ENCODE results near the gene OGFOD1.
"Not testable (repeated sequence)": the region's sequence is repeated elsewhere in the genome, so short reads cannot be mapped to it uniquely, and the experiment has no call there.

The OGFOD1 gene

DNA sequence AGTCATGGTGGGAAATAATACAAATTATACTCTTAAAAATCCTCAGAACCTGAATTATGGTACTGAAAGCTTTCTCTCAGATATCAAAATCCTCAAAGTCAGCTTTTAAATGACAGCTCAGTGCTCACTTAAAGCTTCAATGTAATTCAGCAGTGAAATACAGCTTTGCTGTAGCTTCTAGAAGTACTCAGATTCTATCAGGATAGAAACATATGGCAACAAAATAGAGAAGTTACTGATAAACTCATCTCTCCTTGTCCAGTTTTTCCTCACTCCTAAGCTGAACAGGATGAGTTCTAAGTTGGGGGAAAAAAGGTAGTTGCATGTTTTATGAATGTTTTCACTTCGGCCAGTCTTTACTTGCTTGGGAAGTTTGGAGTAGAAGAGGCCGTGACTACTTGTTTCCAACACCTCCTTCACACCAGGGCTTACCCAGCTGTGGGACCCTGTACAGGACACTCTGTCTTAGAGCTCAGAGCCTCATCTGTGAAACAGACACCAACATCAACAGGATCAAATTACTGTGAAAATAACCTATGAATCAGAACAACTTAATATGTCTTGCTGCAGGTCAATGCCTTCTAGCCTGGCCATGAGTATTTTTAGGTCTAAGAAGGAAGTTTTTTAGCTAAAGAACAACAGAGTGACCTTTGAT lies 30.2 kb downstream of the OGFOD1 start:
- DNase-seq = no peak

- no peak for DNase-seq
These were observed 31.4 kb downstream of the OGFOD1 start for GRCh38 chr16:56482683-56483236.

DNA sequence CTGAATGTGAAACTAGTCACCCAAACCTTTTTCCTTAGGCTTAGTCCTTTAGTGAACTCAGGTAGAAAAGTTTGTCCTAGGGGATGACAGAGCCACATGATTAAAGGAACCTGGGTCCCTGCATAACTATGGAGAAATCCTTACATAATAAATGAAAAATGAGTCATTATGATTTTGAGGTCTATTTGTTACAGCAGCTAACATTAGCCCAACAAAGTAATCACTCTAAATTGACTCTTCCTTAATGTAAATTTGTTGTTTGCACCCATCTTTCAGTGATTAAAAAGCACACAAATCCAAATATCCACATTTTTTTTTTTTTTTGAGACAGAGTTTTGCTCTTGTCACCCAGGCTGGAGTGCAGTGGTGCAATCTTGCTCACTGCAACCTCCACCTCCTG lies 32.0 kb downstream of the OGFOD1 start:
- no peak for DNase-seq

DNA sequence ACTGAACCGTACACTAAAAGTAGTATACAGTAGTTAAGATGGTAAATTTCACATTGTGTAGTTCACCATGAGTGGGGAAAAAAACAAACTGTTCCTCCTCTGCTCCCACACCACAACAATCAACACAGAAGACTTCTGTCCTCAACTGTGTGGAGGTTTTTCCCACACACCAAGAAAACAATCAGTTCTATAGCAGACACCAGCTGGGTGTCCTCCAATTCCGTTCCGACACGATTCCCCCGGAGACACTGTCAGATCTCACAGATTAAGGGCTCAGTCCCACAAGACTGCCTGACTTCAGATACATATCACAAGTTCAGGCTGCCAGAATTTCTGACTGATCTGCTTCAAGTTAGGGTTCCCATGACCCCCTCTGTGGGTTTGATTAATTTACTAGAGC lies 36.7 kb downstream of the OGFOD1 start:
- no peak for DNase-seq

GRCh38 chr16:56488868-56489267 lies 37.5 kb downstream of the OGFOD1 start:
- not testable (repeated sequence) for DNase-seq

DNA sequence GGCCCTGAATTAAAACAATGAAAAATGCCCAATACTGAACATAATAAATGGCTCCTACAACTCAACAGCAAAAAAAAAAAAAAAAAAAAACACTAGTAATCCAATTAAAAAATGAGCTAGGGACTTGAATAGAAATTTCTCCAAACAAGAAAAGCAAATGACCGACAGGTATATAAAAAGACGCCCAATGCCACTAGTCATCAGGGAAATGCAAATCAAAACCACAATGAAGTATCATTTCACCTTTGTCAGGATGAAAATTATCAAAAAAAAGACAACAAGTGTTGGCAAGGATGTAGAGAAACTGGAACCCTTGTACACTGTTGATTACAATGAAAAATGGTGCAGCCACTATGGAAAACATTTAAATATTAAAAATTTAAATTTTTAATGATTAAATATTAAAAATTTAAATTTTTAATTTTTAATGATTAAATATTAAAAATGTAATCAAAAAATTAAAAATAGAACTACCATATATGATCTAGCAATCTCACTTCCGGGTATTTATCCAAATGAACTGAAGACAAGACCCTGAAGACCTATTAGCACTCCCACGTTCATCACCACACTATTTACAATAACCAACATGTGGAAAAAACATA lies 40.4 kb downstream of the OGFOD1 start:
- DNase-seq = no peak

- no peak for DNase-seq
These were observed 41.8 kb downstream of the OGFOD1 start for GRCh38 chr16:56493126-56493525.

GRCh38 chr16:56493815-56494214 lies 42.5 kb downstream of the OGFOD1 start:
- no peak for DNase-seq

DNA sequence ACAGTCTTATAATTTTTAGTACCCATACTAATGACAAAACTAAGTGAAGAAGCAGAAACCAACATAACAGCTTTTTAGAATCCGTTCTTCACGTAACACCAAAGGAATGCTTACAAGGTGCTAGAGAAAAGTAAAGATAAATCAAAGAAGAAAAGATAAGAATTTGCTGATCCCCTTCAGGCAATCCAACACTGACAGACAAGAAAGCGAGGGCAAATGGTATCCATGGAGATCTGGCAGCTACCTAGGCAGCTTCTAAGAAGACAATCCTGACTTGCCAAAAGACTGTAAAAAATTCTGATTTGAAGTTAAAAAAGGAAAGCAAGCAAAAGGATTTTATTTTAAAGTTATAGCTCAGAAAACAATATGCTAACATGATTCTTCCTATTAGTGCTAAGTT lies 53.8 kb downstream of the OGFOD1 start:
- no peak for DNase-seq

DNA sequence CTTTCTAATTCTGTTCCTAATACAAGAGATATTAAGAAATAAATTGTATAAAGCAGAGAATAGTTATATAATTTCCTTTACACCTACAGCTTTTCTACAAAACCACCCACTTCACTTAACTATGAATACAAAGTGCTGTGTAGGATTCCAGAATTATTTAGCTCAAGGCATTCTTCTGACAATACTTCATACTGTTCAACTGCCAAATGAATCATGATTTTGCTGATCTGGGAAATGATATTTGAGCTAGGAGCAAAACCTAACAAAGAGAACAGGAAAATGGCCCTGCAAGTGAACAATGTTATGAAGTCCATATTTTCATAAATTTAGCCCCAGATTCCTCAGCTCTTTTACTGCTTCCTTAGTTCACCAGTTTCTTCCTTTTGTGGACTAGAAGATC lies 55.6 kb downstream of the OGFOD1 start:
- no peak for DNase-seq

DNA sequence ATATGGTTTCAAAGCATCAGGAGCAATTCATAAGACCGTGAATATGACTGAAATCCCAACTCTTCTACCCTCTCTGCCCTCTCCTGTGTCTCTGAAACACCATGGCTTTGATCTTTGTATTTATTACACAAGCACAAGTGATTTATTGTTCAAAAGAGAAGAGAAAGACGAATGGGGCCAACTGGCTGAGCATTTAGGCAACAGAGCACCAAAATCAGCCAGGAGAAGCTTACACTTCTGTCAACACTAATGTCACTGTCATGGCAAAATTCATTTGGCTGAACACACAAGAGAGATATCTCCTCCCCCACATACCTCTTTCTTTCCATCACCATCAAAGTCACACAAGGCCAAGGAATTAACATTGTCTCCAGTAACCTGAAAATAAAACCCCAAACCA lies 59.2 kb downstream of the OGFOD1 start:
- DNase-seq = no peak

- no peak for DNase-seq
These were observed 60.7 kb downstream of the OGFOD1 start for GRCh38 chr16:56512025-56512424.

- no peak for DNase-seq
These were observed 61.7 kb downstream of the OGFOD1 start for GRCh38 chr16:56513091-56513490.

- DNase-seq = no peak
These were observed 62.6 kb downstream of the OGFOD1 start for GRCh38 chr16:56513972-56514371.

DNA sequence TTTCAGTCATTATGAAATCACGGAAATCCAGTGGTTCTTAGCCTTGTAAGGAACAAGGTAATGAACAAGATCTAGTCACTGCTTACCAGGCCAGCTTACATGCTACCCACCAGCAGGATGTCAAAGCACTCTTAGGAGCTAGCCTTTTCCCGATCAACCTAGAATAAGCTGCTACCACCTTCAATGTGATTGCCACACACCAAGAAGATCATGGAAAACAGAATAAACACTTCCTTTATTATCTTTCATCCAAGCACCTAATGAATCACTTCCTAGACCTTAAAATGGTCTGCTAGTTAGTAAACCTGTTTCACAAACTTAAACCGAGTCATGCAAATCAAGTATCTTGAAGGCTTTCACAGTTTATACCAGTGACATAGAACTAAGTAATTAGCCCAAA lies 63.5 kb downstream of the OGFOD1 start:
- no peak for DNase-seq

- no peak for DNase-seq
These were observed 64.3 kb downstream of the OGFOD1 start for GRCh38 chr16:56515665-56516064.

DNA sequence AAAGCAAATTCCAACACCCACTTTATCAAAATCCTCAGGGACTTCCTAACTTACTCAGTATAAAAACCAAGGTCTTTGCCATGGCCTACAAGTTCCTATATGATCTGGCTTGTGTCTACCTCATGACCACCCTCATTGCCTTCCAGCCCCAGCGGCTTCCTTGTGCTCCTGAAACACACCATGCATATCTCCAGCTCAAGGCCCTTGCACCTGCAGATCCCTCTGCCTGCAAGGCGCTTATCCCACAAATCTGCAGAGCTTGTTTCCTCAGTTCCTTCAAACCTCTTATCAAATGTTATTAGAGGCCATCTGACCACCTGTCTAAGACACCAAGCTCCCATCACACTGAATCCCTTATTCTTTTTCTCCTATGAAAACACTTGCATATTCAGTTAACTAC lies 65.9 kb downstream of the OGFOD1 start:
- DNase-seq = no peak

GRCh38 chr16:56518425-56518824 lies 67.1 kb downstream of the OGFOD1 start:
- DNase-seq = no peak

DNA sequence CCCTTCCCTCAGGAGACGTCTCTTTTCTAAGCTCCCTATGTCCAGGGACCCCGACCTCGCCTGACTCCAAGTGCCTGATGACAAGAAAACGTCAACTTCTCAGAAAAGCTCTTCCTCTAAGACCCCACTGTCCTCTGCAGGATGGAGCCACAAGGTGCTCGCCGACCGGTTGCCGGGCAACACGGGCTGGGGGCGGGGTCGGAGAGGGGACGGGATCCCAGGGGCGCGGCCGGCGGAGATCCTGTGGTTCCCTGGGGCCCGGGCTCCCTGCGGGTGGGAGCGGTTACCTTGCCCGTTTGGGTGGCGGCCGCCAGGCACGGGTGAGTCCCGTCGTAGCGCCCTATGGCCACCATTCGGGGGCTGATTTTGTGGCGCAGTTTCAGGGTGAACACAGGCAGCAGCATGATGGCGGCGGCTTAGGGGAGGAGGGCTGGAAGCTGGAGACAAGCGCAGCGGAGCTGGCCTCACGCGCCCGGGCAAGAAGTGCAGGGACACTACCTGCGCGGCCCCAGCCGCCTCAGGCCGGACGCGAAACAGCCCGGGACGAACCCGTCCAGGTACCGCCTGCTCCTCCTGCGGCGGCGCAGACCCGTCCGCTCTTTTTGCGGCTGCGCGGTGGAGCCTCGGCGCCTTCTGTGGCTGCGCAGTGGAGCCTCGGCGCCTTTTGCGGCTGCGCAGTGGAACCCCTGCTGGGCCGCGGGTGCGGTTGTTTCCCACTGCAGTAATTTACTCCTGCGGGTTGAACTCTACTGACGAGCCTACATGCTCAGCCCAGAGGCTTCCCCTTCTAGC lies 68.3 kb downstream of the OGFOD1 start, which contains the start of gene BBS2:
Gene BBS2, minus strand, starts transcription at position 566 of the 792 bp plus-strand sequence. Its CDS starts 162 bp downstream, at position 404.
- peak; percentile 25 for DNase-seq

- DNase-seq = no peak
These were observed 68.9 kb downstream of the OGFOD1 start for GRCh38 chr16:56520251-56520577.

GRCh38 chr16:56525236-56525635 lies 73.9 kb downstream of the OGFOD1 start:
- DNase-seq = no peak
